ENCODE results near the gene MAPKAP1. TPM values are rescaled to one million over a fixed set of nuclear protein-coding genes. Genes with fewer than 3 reads are reported as not detected.

MAPKAP1 gene
- total RNA-seq, 2 donors from 2014 or later = 98.0 to 98.4 TPM

DNA sequence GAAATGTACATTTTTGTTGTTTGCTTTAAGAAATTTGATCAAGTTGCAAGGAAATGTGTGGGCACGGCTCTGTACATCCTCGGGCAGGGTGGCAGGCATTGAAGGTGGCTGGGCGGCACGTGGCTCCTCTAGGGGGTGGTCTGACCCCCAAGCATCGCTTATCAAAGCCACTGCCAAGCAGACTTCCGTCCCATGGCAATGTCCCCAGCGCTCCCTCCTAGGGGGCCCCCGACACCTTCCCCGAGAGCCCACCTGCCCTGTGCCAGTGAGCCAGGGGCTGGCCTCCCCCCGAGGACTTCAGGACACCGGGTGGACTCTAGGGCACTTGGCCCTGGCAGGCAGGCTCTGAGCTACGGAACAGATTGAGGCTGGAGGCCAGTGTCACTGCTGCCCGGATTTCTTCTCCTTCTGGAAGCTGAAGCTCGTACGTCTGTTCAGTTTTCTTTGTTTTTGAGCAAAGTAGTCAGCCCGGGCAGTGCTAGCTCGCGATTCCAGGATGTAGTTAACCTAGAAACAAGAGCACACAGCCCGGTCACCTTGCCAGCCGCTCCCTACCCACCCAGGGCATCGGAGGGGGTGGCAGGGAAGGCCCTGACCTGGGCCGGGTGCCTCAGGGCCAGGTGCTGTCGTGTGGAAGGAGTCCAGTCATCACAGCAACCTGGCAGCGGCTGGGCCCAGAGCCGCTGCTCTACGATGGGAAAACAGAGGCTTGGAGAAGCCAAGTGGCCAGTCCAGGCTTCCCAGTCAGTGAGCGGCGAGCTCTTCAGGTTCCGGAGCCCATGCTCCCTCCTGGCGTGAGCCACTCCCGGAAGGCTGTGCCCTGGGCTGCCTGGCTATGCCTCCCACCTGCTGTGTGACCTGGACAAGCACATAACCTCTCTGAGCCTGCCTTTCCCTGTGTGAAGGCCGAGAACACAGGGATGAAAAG, 268.2 kb downstream of the MAPKAP1 start:
- ATAC-seq (no peak), DNase-seq (no peak)
- intact Hi-C loops (cut with DNase I) = no loop called here

DNA sequence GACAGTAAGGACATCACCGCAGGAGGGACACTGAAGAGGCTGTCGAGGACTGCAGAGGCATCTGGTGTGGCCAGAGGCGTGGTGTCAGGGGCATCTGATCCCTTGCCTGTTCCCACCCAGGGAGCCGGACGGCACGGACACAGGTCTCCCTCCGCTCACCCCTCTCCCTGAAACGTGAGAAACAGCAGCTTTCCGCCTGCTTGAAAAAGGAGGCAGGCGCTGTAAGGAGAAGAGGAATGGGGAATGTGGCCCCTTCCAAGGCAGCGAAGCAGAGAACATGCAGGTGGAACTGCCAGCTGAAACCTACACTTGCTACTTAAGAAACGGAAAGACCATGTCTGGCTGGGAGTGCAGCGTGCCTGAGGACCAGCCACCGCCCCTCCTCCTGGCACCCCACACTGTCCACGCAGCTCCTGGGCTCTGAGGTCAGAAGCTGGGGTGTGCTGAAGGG, 269.2 kb downstream of the MAPKAP1 start:
- ATAC-seq = no peak
- no peak for DNase-seq
- intact Hi-C loops (cut with DNase I) = no loop called here

GRCh38 chr9:125436613-125437443, 270.2 kb downstream of the MAPKAP1 start:
- no peak for DNase-seq
- peak; percentile 17 to 22 for ATAC-seq
- intact Hi-C loops (cut with DNase I) = no loop called here

DNA sequence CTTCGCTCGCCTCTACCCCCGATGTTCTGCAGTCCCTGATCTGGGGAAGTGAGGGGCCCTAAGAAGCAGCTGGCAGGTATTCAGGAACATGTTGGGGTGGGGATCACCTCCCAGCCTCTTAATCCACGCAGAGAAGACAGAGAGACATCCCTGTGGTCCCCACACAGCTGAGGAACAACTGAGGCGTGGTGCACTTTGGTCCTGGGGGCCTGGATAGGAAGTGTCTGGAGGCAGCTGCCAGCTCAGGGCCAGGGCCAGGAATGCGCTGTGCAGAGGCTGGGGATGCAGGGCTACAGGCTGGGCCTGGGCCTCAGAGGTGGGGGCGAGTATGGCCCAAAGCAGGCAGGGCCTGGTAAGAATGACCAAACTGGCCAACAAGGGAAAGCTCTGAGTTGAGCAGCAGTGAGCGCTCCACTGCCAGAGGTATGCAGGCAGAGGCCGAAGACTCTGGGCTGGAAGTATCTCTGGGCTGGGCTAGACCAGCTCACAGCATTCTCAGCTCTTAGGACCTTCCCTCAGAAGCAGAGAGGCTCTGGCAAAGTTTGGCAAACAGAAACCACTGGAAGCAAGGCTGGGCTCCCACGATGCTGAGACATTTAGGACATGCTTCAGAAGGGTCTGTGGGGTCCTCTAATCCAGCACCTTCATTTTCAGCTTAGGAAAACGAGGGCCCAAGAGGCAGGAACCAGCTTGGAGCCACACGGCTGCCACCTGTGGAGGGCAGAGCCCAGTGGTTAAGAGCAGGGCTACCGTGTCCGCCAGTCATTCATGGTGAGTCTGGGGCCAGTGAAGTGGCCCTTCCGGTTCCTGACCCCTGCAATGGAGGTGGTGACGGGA, 271.0 kb downstream of the MAPKAP1 start:
- ATAC-seq (no peak), DNase-seq (no peak)
- intact Hi-C loops (cut with DNase I) = no loop called here

DNA sequence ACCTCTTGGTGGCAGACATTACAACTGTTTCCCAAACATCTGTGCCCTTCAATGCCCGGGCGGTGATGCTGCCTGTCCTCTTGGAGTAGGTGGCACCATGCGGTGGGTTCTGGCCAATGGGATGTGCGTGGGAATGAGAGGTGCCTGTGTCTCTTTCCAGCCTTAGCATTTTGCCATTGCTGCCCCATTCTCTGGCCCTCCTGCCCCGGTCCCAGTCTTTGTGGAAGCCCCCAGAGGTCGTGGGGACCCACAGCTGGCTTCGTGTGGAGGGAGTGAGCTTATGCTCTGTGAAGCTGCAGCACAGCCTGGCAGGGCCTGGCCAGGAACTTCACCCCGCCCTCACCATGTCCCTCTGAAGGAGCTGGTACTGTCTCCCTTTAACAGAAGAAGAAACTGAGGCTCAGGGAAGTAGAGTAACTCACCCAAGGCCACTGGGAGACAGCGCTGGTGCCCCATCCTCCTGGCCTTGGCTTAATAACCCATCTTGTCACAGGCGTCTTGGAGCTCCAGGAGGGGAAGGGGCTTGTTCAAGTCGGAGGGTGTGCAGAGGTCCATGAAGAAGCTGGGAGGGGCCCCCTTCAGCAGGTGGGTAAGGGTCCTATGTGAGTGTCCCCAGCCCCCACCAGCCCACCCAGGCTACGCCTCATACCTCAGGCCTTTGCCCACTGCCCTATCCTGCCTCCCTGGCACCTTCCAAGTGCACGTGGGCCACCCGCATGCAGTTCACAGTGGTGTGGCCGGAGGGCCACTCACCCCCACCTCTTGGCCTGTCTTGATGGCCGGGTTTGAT, 271.8 kb downstream of the MAPKAP1 start:
- DNase-seq (no peak), ATAC-seq (no peak)
- intact Hi-C loops (cut with DNase I) = no loop called here

GRCh38 chr9:125433461-125434011, 273.5 kb downstream of the MAPKAP1 start:
- DNase-seq (no peak), ATAC-seq (no peak)
- intact Hi-C loops (cut with DNase I) = no loop called here

DNA sequence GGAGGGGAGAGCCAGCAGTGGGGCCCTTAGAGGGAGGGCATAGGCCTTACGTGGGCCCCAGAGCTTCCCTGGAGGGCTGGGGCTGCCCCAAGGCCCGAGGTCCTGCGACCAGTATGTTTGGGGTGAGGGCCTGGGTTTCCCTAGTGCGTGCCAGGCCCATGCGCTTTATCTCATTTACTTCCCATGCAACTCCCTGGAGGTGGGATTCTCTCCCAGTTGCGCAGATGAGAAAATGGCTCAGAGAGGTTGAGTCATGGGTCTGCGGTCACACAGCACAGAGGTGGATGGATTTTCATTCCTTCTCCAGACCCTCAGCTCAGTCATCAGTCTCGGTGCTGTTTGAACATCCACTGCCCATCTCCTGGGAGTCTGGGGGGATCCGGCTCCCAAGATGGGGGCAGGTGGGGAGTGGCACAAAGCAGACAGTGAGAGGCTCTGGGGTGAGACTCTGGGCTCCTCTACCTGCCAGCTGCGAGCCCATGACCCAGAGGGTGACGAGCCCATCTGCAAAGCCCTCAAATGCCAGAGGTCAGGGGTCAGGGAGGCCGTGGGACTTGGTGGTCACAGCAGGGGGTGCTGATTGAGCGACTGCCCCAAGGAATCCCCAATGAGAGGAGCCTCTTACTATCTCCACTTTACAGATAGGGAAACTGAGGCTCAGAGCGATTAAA, 274.2 kb downstream of the MAPKAP1 start:
- ATAC-seq = no peak
- DNase-seq = no peak
- intact Hi-C loops (cut with DNase I) = no loop called here

GRCh38 chr9:125431741-125432271, 275.2 kb downstream of the MAPKAP1 start:
- DNase-seq (no peak), ATAC-seq (no peak)
- intact Hi-C loops (cut with DNase I) = no loop called here

- no peak for DNase-seq
- intact Hi-C loops (cut with DNase I) = no loop called here
- no peak for ATAC-seq
Measured at GRCh38 chr9:125431012-125431305, 276.0 kb downstream of the MAPKAP1 start.

DNA sequence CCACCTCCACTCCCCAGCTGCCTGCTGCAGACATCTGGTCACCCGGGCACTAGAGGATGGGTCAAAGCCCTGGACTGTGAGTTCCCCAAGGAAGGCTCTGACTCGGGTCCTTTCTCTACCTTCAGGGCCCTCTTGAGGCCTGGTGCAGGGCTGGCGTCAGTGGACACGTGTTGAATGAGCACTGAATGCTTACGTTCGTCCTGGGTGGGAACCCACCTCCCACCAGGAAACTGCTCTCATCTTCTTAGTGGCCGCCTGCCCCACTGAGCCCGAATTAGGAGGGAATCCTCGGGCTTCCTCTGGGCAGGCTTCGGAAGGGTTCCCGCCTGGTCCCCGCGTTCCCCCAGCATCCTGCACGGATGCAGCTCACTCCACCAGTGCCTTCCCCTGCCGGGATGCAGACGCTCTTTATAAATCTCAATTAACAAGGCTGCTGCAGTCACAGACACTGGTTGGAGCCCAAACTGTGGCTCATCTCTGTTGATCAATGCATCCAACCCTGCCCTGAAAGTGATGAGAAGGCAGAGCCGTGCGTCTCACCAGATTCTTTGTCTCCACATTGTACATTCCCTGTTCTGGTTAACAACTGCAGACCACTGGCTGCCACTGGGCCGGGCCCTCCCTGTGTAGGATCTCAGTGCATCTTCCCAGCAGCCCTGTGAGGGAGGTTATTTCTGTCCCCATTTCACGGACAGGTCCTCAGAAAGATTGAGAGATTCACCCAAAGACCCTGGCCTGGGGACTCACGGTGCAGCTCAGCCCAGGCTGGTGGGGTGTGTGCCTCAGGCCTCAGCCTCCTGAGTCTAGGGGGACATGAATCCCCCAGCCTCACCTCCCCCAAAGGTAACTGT, 276.6 kb downstream of the MAPKAP1 start:
- intact Hi-C loops (cut with DNase I) = no loop called here
- no peak for DNase-seq
- no peak for ATAC-seq

GRCh38 chr9:125429476-125430160, 277.4 kb downstream of the MAPKAP1 start:
- ATAC-seq (no peak), DNase-seq (no peak)
- intact Hi-C loops (cut with DNase I) = no loop called here

- intact Hi-C loops (cut with DNase I) = no loop called here
- DNase-seq (no peak), ATAC-seq (no peak)
Measured at GRCh38 chr9:125428902-125429467, 278.0 kb downstream of the MAPKAP1 start.

- DNase-seq (no peak), ATAC-seq (no peak)
- intact Hi-C loops (cut with DNase I) = no loop called here
Measured at GRCh38 chr9:125428060-125428901, 278.7 kb downstream of the MAPKAP1 start.

- intact Hi-C loops (cut with DNase I) = no loop called here
- ATAC-seq (no peak), DNase-seq (peak; percentile 7)
Measured at GRCh38 chr9:125427556-125427955, 279.5 kb downstream of the MAPKAP1 start.

DNA sequence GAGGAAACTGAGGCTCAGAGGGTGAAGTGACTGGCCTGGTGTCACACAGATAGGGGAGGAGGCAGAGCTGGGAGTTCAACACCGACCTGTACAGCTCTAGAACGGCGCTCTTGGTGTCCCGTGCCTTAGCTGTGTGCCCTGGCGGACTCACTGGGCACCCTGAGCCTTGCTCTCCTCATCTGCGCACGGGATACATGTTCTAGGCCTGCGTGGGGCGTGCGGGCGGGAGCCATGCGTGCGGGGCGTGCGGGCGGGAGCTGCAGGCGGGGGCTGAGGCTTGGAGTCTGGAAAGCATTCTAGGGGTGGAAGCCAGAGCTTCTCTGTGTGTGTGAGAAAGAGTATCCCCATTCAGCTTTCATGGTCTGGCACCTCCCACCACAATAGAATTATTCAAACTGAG, 280.1 kb downstream of the MAPKAP1 start:
- no peak for DNase-seq
- intact Hi-C loops (cut with DNase I) = no loop called here
- ATAC-seq = no peak
